Subcutaneous abdominal adipose tissue (tissue), 5 donors: ENCODE data around the gene UTP14C.

Source experiments
- H3K27ac ChIP-seq: one replicate; pipeline ENCODE4 v1.7.0; 2013; ENCODE audit warnings: low read depth, mild to moderate bottlenecking, inconsistent platforms, low read length, moderate library complexity
- H3K27me3 ChIP-seq, 5 donors: one replicate each; pipeline ENCODE4 v1.7.0; 2013; ENCODE audit warnings: low read length in 5 of 5, inconsistent platforms in 1 of 5; ENCODE audit not compliant: control insufficient read depth in 5 of 5, insufficient read depth in 4 of 5
- H3K36me3 ChIP-seq, 5 donors: one replicate each; pipeline ENCODE4 v1.7.0; 2013; ENCODE audit warnings: low read length in 5 of 5; ENCODE audit not compliant: control insufficient read depth in 5 of 5, insufficient read depth in 5 of 5
- H3K4me1 ChIP-seq, 5 donors: one replicate each; pipeline ENCODE4 v1.7.0; 2013; ENCODE audit warnings: low read length in 5 of 5, mild to moderate bottlenecking in 3 of 5, moderate library complexity in 1 of 5; ENCODE audit not compliant: control insufficient read depth in 5 of 5, insufficient read depth in 5 of 5
- H3K4me3 ChIP-seq, 5 donors: one replicate each; pipeline ENCODE4 v1.7.0; 2013; ENCODE audit warnings: low read length in 5 of 5, low read depth in 1 of 5
- H3K9ac ChIP-seq, 5 donors: one replicate each; pipeline ENCODE4 v1.7.0; 2013; ENCODE audit warnings: low read length in 5 of 5, mild to moderate bottlenecking in 4 of 5, moderate library complexity in 3 of 5
- H3K9me3 ChIP-seq, 5 donors: one replicate each; pipeline ENCODE4 v1.7.0; 2013; ENCODE audit warnings: low read length in 5 of 5; ENCODE audit not compliant: control insufficient read depth in 5 of 5
- donor health status: healthy.
- donor health status: healthy.
- donor health status: healthy.
- donor health status: healthy.
- donor health status: healthy.

UTP14C gene

GRCh38 chr13:51993713-51994112, 30.8 kb upstream of the UTP14C start:
- Histone ChIP-seq H3K27me3 (no peaks in the 10 kb centered on the region), H3K36me3 (no peaks in the 10 kb centered on the region), H3K27ac (no peak overlapping the region), H3K9ac (no peak overlapping the region), H3K4me3 (no peak overlapping the region), H3K4me1 (peaks cover 5 to 19% (median 18%) of the 10 kb centered on the region in 5 donors), H3K9me3 (no peaks in the 10 kb centered on the region)

GRCh38 chr13:51995677-51996551, 28.6 kb upstream of the UTP14C start:
- peaks cover 5 to 36% (median 29%) of the 10 kb centered on the region in 5 donors for H3K4me1 ChIP-seq
- no peaks in the 10 kb centered on the region for H3K27me3 ChIP-seq
- no peaks in the 10 kb centered on the region for H3K9me3 ChIP-seq
- H3K9ac ChIP-seq = peak overlapping the region in 2 of 5 donors; percentile 13 to 49
- H3K4me3 ChIP-seq = peak overlapping the region in 3 of 5 donors; percentile 34 to 40 (median 37)
- H3K27ac ChIP-seq = peak overlapping the region; percentile 13
- no peaks in the 10 kb centered on the region for H3K36me3 ChIP-seq

- Histone ChIP-seq H3K4me1 (peaks cover 5 to 36% (median 29%) of the 10 kb centered on the region in 5 donors), H3K27me3 (no peaks in the 10 kb centered on the region), H3K9me3 (no peaks in the 10 kb centered on the region), H3K9ac (no peak overlapping the region), H3K27ac (no peak overlapping the region), H3K4me3 (no peak overlapping the region), H3K36me3 (no peaks in the 10 kb centered on the region)
Observed at GRCh38 chr13:51996641-51997040, 27.9 kb upstream of the UTP14C start.

GRCh38 chr13:51997186-51997585, 27.3 kb upstream of the UTP14C start:
- Histone ChIP-seq H3K27ac (no peak overlapping the region), H3K9ac (no peak overlapping the region)

GRCh38 chr13:51997641-51998330, 26.7 kb upstream of the UTP14C start:
- no peaks in the 10 kb centered on the region for H3K27me3 ChIP-seq
- no peaks in the 10 kb centered on the region for H3K9me3 ChIP-seq
- no peaks in the 10 kb centered on the region for H3K36me3 ChIP-seq
- H3K9ac ChIP-seq = no peak overlapping the region
- peaks cover 5 to 36% (median 29%) of the 10 kb centered on the region in 5 donors for H3K4me1 ChIP-seq
- H3K27ac ChIP-seq = no peak overlapping the region
- no peak overlapping the region for H3K4me3 ChIP-seq

More at GRCh38 chr13:51997186-51997585, 27.3 kb upstream of the UTP14C start:
- Histone ChIP-seq H3K4me1 (peaks cover 5 to 36% (median 29%) of the 10 kb centered on the region in 5 donors), H3K27me3 (no peaks in the 10 kb centered on the region), H3K4me3 (no peak overlapping the region), H3K9me3 (no peaks in the 10 kb centered on the region), H3K36me3 (no peaks in the 10 kb centered on the region)

- Histone ChIP-seq H3K9me3 (no peaks in the 10 kb centered on the region), H3K36me3 (no peaks in the 10 kb centered on the region), H3K4me1 (peaks cover 5 to 36% (median 29%) of the 10 kb centered on the region in 5 donors), H3K27ac (no peak overlapping the region), H3K27me3 (no peaks in the 10 kb centered on the region), H3K4me3 (peak overlapping the region in 1 of 5 donors; percentile 45), H3K9ac (no peak overlapping the region)
Observed at GRCh38 chr13:51998723-51999509, 25.6 kb upstream of the UTP14C start.

GRCh38 chr13:51999510-51999911, 25.0 kb upstream of the UTP14C start:
- Histone ChIP-seq H3K27ac (no peak overlapping the region), H3K4me3 (peak overlapping the region in 1 of 5 donors; percentile 45), H3K27me3 (no peaks in the 10 kb centered on the region), H3K36me3 (no peaks in the 10 kb centered on the region), H3K4me1 (peaks cover 5 to 36% (median 29%) of the 10 kb centered on the region in 5 donors), H3K9me3 (no peaks in the 10 kb centered on the region), H3K9ac (no peak overlapping the region)

- Histone ChIP-seq H3K4me1 (peaks cover 5 to 36% (median 28%) of the 10 kb centered on the region in 5 donors), H3K36me3 (no peaks in the 10 kb centered on the region), H3K9ac (no peak overlapping the region), H3K27ac (no peak overlapping the region), H3K9me3 (no peaks in the 10 kb centered on the region), H3K4me3 (peak overlapping the region in 1 of 5 donors; percentile 45), H3K27me3 (no peaks in the 10 kb centered on the region)
Observed at GRCh38 chr13:51999921-52000320, 24.6 kb upstream of the UTP14C start.

- H3K9me3 ChIP-seq = no peaks in the 10 kb centered on the region
- no peak overlapping the region for H3K4me3 ChIP-seq
- H3K36me3 ChIP-seq = no peaks in the 10 kb centered on the region
- H3K4me1 ChIP-seq = peaks cover 2 to 22% (median 15%) of the 10 kb centered on the region in 5 donors
- H3K9ac ChIP-seq = no peak overlapping the region
- H3K27me3 ChIP-seq = no peaks in the 10 kb centered on the region
- no peak overlapping the region for H3K27ac ChIP-seq
Observed at GRCh38 chr13:52001120-52001731, 23.3 kb upstream of the UTP14C start.
